Measurements from ENCODE around the gene ZBTB20.

Gene ZBTB20

GRCh38 chr3:114508976-114509375, 638.1 kb downstream of the ZBTB20 start:
- DNase-seq, result no peak

- DNase-seq, result no peak
These were observed 638.9 kb downstream of the ZBTB20 start for GRCh38 chr3:114508208-114508607.

DNA sequence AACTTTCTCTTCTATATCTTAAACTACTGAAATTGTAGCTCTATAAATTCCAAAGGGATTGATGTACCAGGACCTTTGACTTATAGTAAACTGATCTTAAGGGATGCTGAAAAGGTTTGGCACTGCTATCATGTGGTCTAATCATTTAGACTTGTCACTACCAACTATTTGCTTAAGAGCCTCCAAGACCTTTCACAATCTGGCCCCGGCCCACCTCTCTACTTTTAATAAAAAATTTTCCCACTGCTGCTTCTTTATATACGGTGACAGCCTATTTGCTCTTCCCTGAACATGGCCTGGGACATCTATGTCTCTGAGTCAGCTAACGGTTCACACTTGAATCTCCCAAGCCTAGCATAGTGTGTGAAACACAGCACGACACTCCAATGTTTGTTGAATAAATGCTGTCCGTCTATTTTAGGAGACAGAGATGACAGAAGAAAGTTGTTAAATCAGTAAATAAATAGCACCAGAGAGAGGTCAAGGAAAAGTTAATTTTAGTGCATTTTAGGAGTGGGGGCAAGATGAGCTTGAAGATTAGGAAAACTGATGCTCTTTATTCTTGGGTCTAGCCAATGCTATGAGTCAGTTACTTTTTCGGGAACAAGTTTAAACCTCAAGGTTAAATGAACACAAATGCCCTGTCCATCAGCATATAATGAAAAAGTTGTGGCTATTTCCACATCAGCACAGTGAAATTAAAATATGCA, 640.3 kb downstream of the ZBTB20 start:
- DNase-seq, result peak; percentile 53

- peak; percentile 31 for DNase-seq
These were observed 642.0 kb downstream of the ZBTB20 start for GRCh38 chr3:114504941-114505628.

GRCh38 chr3:114502204-114502603, 644.9 kb downstream of the ZBTB20 start:
- DNase-seq, result no peak

DNA sequence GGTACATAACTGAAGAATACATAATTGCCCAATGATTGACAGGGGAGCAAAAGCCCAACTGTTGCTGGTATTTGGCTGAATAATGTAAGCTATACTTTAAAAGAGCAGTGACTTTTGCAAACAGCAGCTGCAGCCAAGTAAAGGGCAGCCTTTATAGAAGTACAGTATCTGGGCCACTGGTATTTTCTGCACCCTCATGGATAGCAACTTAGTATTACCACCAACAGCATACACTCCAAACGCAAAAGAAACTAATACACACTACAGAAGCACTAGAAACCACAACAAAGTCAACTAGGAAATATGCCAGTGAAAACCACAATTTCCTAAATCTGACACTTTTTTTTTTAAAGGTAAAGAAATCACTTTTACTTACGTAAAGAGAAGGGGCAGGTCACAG, 647.1 kb downstream of the ZBTB20 start:
- peak; percentile 6 for DNase-seq

GRCh38 chr3:114498539-114499370, 648.3 kb downstream of the ZBTB20 start:
- peak; percentile 83 for DNase-seq

- DNase-seq, result peak; percentile 16
These were observed 650.2 kb downstream of the ZBTB20 start for GRCh38 chr3:114496874-114497273.

- DNase-seq, result no peak
These were observed 650.6 kb downstream of the ZBTB20 start for GRCh38 chr3:114496466-114496865.

DNA sequence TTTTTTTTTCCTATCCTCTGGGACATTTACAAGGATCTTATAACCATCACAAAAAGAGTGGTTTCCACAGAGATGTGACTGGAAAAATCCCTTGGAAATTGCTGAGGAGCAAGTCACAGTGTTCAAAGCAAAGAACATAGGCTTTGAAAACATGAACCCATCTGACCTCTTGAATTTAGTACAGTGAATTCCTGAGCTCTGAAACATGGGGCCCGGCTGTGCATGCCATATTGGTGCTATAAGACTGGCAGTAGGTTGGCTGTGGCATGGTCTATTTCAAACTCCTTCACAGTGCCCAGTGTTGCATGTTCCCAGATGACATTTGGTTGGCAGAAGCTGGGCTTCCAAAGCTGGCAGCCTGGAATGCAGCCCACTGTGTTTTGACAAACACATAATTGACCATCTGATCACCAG, 651.1 kb downstream of the ZBTB20 start:
- peak; percentile 52 for DNase-seq

- DNase-seq, result no peak
These were observed 652.6 kb downstream of the ZBTB20 start for GRCh38 chr3:114494498-114494897.

DNA sequence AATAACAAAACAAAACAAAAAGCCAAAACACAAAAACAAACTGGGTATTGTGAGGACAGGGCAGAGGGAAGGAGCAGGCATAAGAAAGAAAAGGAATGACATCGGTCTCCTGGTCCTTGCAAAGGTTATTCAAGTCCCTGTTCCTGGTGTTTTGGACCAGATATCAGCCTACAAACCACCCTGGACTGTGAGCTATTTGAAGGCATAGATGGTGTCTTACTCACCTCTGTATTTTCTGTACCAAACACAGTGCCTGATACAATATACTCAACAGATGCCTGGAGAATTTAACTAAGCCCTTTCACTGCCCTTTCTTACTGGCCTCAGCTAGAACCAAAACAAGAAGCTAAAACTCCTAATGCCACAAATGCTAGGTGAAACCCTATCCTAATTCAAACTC, 656.3 kb downstream of the ZBTB20 start:
- no peak for DNase-seq

- DNase-seq, result no peak
These were observed 659.6 kb downstream of the ZBTB20 start for GRCh38 chr3:114487502-114487901.

DNA sequence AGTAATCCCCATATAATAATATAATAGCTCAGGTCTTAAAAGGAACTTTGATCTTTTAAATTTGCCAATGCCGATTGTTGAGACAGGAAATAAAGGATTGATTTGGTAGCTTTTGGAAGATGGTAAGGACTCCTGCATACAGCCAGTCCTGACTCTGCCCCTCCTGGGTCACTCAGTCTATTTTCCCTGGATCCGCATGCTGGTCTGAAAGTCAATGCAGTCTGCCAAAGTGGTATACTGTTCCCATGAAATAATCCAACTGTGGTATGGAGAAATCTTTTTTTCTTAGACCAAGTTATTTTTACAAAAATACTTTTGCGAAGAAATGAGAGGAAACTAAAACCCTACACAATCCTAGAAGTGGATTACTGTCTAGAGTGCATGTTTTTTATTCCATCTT, 662.2 kb downstream of the ZBTB20 start:
- DNase-seq, result no peak

DNA sequence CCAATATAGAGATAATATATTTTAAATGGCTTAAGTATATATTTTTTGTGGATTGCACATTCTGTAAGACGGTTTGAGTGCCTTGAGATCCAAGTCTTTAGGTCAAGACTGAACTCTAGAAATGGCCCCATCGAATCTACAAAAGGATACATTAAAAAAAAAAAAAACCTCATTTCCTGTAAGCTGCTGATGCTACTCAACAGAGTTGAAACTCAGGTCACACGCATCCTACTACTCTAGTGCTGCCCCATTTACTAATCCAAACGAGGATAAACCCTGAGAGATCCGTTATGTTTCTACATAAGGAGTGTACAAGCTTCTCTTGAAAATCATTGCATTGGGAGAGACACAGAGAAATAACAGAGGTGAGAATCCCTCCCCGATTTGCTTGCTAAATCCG, 666.0 kb downstream of the ZBTB20 start:
- no peak for DNase-seq

DNA sequence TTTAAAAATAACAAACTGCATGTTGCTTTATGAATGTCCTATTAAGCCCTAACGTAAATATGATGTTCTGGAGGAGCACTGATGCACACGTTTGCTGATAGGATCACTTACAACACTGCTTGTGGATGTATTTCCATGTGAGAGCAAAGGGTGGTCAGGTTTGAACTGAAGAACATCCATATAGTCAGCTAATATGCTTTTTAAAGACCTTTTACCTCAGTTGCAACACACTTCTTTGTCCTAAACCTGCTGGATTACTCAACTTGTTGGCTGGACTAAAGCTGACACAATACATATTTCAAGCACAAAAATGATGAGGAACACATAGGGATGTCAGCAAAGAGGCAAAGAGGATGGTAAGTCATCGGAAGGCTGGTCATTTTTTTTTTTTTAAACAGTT, 666.6 kb downstream of the ZBTB20 start:
- no peak for DNase-seq

DNA sequence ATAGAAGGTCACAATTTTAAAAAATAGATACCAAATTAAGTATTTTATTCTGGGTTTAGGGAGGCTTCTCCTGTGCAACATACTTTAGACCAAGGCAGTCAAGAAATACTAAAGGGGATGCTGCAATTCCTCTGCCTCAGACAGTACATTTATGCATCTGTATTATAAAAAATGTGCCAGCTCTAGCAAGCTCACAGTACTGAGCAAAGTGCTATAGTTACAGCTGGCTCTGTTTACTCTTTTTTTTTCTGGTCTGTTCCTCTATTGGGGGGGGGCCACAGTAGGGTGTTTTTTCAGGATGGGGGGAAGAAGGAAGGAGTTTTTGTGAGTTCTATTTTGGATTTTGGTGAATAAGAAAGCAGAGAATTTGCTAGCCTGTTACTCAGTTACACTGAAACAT, 668.3 kb downstream of the ZBTB20 start:
- no peak for DNase-seq

DNA sequence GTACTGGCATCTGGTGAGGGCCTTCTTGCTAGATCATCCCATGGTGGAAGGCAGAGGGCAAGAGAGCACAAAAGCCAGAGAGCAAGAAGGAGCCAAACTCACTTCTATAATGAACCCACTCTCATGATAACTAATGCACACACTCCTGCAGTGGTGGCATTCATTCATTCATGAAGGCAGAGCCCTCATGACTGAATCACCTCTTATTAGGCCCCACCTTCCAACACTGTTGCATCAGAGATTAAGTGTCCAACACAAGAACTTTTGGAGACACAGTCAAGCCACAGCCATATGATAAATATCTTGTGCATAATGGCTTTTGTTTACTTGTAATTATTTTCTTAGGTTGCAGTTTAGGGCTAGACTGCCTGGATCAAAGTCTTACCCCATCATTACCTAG, 670.6 kb downstream of the ZBTB20 start:
- DNase-seq, result no peak

- DNase-seq, result no peak
These were observed 675.6 kb downstream of the ZBTB20 start for GRCh38 chr3:114471478-114471877.

DNA sequence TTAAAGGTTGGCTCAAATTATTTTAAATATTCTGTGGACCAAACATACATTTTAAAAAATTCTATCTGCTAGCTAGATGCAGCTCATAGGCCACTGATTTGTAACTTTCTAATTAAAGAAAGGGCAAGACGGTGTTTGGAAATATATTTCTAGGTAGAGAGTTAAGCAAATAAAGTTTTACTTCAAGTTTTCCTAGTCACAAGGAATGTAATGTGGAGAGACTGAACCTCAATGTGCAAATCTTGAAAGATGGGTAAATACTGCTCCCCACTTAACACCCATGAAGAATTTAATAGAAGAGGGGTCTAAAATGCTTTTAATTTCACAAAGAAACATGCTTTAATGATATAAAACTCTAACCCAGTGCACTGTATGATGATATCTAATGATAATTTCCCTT, 678.0 kb downstream of the ZBTB20 start:
- no peak for DNase-seq

- no peak for DNase-seq
These were observed 680.3 kb downstream of the ZBTB20 start for GRCh38 chr3:114466816-114467215.

DNA sequence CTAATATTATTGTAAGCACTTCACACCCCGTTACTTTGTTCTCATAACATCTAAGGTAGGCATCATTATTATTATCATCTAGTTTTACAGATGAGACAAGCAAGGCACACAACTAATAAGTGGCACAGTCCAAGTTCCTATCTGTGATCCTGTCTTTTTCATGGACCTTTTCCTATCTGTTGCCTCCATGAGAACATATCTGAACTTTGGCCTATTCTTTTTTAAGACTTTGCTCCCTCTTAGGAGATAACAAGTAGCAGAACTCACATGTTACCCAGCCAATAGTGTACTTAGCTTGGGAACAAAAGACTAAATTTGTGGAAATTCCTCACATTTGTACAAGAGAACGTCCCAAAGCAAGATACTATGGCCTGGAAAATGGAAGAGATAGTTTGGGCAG, 680.8 kb downstream of the ZBTB20 start:
- DNase-seq, result no peak

DNA sequence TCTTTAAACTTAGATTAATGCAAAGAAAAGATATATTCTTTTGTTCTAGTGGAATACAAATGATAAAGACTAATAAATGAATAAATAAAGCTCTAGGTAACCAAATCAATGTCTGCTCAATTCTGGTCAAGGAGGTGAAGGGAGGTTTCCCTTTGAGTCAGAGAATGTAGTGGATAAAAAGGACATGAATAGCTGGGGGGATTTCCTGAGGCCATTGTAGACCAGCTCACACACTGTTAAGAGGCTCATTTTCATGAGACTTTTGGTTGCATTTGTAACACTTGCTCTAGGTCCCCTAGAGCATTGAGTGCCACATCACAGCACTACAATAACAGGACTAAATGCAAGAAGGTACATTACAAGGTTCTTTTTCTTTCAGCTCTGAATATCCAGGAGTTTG, 682.5 kb downstream of the ZBTB20 start:
- DNase-seq, result no peak

DNA sequence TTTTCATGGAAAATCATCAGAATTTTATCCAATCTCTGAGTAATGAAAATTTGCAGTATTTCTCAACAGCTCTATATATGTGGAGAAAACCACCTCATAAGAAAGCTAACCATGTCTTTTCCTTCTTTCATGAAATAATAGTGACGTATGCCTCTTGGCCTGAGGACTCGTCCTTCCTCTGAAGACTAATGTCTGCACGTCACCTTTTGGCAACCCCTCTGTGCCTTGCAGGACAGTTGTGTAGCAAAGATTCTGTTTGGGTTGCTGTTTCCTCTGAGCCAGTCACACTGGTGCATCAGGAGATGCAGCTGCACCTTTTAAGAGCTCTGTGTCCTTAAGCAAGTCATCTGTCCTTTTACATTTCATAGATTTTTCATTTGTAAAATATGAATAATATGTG, 684.3 kb downstream of the ZBTB20 start:
- no peak for DNase-seq

Measured in fibroblast of skin of abdomen (primary cell).